ENCODE results near the gene MCF2L2. TPM values are rescaled to one million over a fixed set of nuclear protein-coding genes. Genes with fewer than 3 reads are reported as not detected.

MCF2L2 gene
- total and polyA plus RNA-seq, 12 donors, result 6.5 to 62.7 (median 21.7) TPM

GRCh38 chr3:183464480-183464879, 36.1 kb upstream of the MCF2L2 start:
- DNase-seq, result no peak
- no peaks in the 10 kb centered on the region for H3K9me3 ChIP-seq (replicated peaks in 1 of 3)
- H3K27me3 ChIP-seq, result no peaks in the 10 kb centered on the region
- 91 to 95% (median 93%) methylated on average over 2 of the region's 2 CpGs for WGBS, 4 donors
- no peak overlapping the region for H3K27ac ChIP-seq
- H3K4me3 ChIP-seq, result no peak overlapping the region
- peaks cover under 1 to 1% of the 10 kb centered on the region in 2 donors for H3K4me1 ChIP-seq (replicated peaks in 1 of 2)
- no peaks in the 10 kb centered on the region for H3K36me3 ChIP-seq (replicated peaks in 1 of 2)
- no peak for TF ChIP-seq CTCF (IDR thresholded peaks at IDR 0.05)
- TF ChIP-seq POLR2A (IDR thresholded peaks at IDR 0.05), result no peak
- intact Hi-C loops (cut with DNase I), result no loop called here

GRCh38 chr3:183460081-183461055, 31.9 kb upstream of the MCF2L2 start:
- Histone ChIP-seq H3K4me1 (replicated peaks in 1 of 2) (no peaks in the 10 kb centered on the region), H3K9me3 (replicated peaks in 1 of 3) (no peaks in the 10 kb centered on the region), H3K27ac (no peak overlapping the region), H3K36me3 (replicated peaks in 1 of 2) (no peaks in the 10 kb centered on the region), H3K4me3 (no peak overlapping the region), H3K27me3 (no peaks in the 10 kb centered on the region)
- no peak for TF ChIP-seq POLR2A (IDR thresholded peaks at IDR 0.05)
- TF ChIP-seq CTCF (IDR thresholded peaks at IDR 0.05), result no peak
- no peak for DNase-seq
- intact Hi-C loops (cut with DNase I), result no loop called here
- WGBS, 4 donors, result 89 to 93% (median 91%) methylated on average over 7 of the region's 7 CpGs

GRCh38 chr3:183455089-183455488, 26.7 kb upstream of the MCF2L2 start:
- peak overlapping the region in 1 of 5 donors; percentile 64 for H3K27ac ChIP-seq
- peaks cover 0 to 17% of the 10 kb centered on the region in 2 donors for H3K36me3 ChIP-seq (replicated peaks in 1 of 2)
- no peaks in the 10 kb centered on the region for H3K9me3 ChIP-seq (replicated peaks in 1 of 3)
- H3K27me3 ChIP-seq, result no peaks in the 10 kb centered on the region
- intact Hi-C loops (cut with DNase I), result no loop called here
- DNase-seq, result peak in 4 of 7 donors; percentile 13 to 29 (median 24)
- WGBS, 4 donors, result 32 to 44% (median 42%) methylated on average over 5 of the region's 5 CpGs
- TF ChIP-seq POLR2A (IDR thresholded peaks at IDR 0.05) (peak in 1 of 2 donors; percentile 10), CTCF (IDR thresholded peaks at IDR 0.05) (no peak)
- H3K4me3 ChIP-seq, result no peak overlapping the region
- H3K4me1 ChIP-seq (replicated peaks in 1 of 2), result peaks cover 0 to 11% of the 10 kb centered on the region in 2 donors

GRCh38 chr3:183454064-183454463, 25.6 kb upstream of the MCF2L2 start:
- no peak for DNase-seq
- H3K9me3 ChIP-seq (replicated peaks in 1 of 3), result no peaks in the 10 kb centered on the region
- peak overlapping the region in 2 of 5 donors; percentile 29 to 64 for H3K27ac ChIP-seq
- no peak for TF ChIP-seq POLR2A (IDR thresholded peaks at IDR 0.05)
- no peak for TF ChIP-seq CTCF (IDR thresholded peaks at IDR 0.05)
- H3K27me3 ChIP-seq, result no peaks in the 10 kb centered on the region
- peaks cover 0 to 21% of the 10 kb centered on the region in 2 donors for H3K4me1 ChIP-seq (replicated peaks in 1 of 2)
- WGBS, 4 donors, result 91 to 97% (median 95%) methylated on average over 4 of the region's 4 CpGs
- H3K4me3 ChIP-seq, result no peak overlapping the region
- peaks cover 0 to 17% of the 10 kb centered on the region in 2 donors for H3K36me3 ChIP-seq (replicated peaks in 1 of 2)
- intact Hi-C loops (cut with DNase I), result no loop called here
